Astrocyte (in vitro differentiated cells and primary cell): ENCODE results near the gene OPN1SW.

Experiments
- CTCF ChIP-seq: IDR thresholded peaks from 2 replicates; pipeline ENCODE4 v1.5.1; 2011; ENCODE audit warnings: low read depth, mild to moderate bottlenecking, inconsistent platforms, low read length, moderate library complexity; ENCODE audit not compliant: insufficient read depth
- EZH2 ChIP-seq: IDR thresholded peaks from 2 replicates; pipeline ENCODE4 v1.6.1; 2012; ENCODE audit warnings: mild to moderate bottlenecking, low read length, inconsistent platforms; ENCODE audit not compliant: insufficient read depth

- TF ChIP-seq CTCF, result no peak
- TF ChIP-seq EZH2, result no peak
These were observed 26.2 kb upstream of the OPN1SW start for GRCh38 chr7:128801667-128802418.
